CD4-positive, alpha-beta T cell treated with Interleukin-4 for 1 hour (primary cell): ENCODE results near the gene MAGEA6.
"Not testable (repeated sequence)": the region's sequence is repeated elsewhere in the genome, so short reads cannot be mapped to it uniquely, and the experiment has no call there.

ENCODE experiments used
- DNase-seq, 2 donors: peaks; one replicate each; pipeline ENCODE4 v3.0.0-alpha.2; 2020 to 2022

Gene MAGEA6, protein sequence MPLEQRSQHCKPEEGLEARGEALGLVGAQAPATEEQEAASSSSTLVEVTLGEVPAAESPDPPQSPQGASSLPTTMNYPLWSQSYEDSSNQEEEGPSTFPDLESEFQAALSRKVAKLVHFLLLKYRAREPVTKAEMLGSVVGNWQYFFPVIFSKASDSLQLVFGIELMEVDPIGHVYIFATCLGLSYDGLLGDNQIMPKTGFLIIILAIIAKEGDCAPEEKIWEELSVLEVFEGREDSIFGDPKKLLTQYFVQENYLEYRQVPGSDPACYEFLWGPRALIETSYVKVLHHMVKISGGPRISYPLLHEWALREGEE

DNA sequence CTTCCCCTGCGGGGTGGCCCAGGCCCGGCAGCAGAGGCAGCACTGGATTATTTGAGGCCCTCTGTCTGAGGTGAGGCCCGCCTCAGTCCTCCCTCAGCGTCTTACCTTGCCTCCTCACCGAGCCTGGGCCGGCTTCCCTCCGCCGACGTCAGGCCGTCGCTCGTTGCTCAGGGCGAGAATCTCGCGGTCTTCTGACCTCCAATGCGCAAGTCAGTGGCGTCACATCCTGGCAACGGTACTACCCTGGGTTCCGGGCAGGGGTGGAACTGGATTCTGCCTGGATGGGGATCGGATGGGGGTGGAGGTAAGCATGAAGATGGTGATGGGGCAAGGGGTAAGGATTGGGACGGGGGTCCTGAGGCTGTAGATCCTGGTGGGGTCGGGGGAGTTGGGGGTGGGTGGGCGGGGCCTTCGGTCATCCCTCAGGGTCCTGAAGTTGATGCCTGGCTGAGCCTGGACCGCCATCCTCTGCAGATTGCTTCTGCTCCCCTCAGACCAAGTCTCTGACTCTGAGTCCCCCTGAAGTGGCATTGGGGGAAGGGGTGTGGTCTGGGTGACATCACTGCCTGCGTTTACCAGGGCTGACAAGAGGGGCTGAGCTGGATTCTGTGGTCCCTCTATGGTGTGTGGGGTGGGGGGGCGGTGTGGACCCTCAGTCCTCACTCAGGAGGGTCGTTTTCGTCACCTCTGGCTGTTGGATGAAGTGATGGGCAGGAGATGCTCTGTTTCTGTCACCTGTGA lies at the start of gene MAGEA6:
Gene MAGEA6 (minus strand): TSS at position 141 of the 741 bp plus-strand sequence. CDS start 2,039 bp downstream, outside the sequence.
- not testable (repeated sequence) for DNase-seq

DNA sequence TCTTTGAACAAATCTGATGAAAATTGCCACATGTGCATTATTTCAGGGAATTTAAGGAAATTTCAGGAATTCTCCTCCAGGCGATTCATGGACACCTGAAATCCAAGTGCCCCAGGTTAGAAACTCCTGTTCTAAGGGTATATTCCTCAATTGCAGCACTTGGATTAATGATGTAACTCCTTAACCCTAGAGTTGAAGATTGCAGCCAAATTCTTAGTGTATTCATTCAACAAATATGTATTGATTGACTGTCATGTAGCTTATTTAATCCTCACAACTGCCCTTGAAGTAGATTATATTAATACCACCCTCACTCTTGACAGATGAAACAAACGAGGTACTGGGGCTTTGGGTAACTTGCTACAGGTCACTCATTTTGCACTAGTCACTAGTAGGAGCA lies 49.8 kb upstream of the MAGEA6 start:
- no peak for DNase-seq

DNA sequence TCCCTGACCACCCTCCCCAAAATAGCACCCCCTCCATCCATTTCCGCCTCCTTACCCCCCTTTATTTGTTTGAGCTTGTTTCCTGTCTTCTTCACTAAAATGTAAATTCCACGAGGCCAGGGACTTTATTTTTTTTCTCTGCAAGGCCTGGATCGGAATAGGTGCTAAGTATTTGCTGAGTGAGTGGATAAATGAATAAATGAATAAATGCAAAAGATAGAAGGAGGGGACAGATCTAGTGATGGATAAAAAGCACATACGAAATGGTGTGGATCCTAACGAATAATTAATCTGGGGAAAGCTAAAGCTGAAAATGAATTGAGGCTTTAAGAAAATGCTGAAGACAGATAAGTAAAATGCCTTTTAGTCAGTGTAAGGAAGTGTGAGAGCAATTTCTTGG lies 48.9 kb upstream of the MAGEA6 start:
- DNase-seq = no peak

DNA sequence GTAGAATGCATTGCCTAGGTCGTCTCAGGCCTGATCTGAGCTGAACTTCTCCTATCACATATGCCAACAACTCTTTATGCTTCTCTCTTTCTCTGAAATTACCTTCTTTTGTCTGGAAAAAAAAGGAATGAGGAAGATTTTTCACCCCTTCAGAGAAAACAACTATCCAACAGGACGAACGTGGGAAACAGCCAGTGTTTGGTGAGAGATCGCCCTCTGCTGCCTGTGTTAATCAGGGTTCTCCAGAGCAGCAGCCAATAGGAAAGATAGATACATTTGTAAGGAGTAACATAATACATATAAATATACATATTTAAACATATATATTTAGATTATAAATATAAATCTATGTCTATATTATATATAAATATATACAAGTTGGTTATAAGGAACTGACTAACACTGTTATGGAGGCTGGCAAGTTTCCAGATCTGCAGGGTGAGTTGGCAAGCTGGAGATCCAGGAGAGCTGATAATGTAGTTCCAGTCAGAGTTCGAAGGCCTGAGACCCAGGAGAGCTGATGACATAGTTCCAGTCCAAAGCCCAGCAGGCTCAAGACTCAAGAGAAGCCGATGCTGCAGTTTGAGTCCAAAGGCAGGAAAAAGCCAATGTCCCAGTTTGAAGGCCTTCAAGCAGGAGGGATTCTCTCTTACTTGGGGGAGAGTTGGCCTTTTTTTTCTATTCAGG lies 47.7 kb upstream of the MAGEA6 start:
- DNase-seq = no peak

DNA sequence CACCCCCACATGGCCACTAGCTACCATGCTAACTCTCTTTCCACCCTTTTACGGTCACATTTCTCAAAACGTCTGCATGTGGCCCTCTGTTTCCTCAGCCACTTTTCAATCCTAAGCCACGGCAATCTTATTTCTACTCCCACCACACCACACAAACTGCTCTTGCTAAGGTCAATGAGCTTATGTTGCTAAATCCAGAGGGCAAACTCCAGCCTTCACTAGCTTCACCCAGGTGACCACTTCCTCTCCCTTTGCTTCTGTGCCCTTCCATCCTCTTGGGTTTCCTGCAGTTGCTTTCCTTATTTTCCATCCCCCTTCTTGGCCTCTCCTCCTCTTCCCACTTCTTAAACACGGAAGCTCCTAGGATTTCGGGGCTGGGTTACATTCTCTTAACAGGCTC lies 44.6 kb upstream of the MAGEA6 start:
- DNase-seq = no peak

DNA sequence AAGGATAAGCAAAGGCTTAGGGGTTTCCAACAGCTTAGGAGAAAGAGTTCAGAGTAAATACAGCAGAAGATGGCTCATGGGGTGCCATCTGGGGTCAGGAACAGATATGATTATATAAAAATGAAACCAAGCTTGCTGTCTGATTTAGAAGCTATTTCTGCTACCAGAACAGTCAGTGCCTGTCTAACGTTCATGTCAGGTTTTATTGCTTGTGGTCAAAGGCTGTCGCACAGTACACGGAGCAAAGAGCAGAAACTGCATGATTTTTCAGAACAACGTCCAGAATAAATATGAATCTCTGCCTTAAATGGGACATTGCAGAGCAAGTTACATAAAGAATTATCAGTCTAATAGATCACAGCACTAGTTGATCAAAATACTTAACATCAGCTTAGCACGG lies 43.7 kb upstream of the MAGEA6 start:
- DNase-seq = no peak

DNA sequence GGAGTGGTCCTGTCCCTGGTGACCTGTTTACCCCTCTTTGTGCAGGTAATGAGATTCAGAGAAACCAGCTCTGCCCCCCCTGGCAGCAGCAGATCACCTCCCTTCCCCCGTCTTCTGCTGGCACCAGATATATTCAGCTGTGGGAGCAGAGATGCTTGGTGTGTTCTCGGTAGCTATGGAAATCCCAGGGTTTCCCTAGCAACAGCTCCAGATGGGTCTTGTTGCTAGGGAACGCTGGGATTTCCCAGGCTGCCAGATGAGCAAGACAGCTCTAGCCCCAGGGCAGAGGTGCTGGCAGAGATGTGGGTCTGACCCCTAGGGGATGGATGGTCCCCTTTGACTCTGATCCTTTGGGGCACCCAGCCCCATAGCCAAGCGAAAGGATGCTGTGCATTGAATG lies 40.9 kb upstream of the MAGEA6 start:
- DNase-seq = no peak

DNA sequence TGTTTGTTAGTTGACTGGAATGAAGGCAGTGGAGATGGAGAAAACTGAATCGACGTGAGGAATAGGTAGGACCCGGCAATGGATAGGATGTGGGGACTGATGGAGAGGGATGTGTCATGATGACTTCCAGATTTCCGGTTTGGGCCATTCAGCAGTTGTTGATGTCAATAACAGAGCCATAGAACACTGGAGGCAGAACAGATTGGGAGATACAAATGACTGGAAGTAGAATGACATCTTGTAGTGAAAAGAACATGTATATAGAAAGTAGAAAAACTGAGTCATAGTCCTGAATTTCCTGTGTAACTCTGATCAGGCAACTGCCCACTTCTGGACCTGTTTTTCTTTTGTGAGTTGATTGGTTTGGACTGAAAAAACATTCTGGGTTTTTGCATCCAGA lies 36.5 kb upstream of the MAGEA6 start:
- no peak for DNase-seq

DNA sequence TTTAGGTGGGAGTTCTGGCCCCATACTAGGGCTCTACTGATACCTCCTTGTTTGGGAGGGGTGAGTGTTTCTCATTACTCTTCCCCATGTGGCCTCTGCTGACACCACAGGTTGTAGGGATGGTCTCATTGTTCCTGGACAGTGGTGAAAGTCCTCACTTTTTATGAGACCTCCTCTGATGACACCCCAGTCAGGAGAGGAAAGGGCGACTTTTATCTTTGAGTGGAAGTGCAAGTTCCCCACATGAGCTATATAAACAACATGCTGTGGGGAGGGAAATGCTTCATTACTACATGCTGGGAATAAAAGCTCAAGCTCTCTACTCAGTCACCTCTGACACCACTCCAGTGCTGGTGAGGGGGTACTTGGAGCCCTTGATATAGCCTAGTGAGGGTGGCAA lies 29.5 kb upstream of the MAGEA6 start:
- DNase-seq = no peak

DNA sequence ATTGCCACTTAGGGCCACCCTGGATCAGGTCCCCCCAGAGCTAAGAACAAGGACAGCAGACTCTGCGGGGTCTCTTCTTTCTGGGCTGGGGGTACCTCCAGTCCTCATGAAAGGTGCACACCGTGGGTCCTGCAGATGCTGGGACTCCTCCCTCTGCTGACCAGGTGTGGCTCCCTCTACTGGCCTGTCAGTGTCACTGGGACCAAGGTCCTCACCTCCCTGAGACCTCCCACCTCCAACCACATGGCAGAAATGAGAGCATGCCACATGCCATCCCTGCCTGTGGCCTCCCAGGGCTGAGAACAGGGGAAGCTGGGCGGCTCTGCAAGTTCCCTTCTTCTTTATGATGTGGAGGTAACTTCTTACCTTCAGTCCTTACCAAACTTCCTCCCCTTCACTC lies 17.6 kb upstream of the MAGEA6 start:
- not testable (repeated sequence) for DNase-seq

DNA sequence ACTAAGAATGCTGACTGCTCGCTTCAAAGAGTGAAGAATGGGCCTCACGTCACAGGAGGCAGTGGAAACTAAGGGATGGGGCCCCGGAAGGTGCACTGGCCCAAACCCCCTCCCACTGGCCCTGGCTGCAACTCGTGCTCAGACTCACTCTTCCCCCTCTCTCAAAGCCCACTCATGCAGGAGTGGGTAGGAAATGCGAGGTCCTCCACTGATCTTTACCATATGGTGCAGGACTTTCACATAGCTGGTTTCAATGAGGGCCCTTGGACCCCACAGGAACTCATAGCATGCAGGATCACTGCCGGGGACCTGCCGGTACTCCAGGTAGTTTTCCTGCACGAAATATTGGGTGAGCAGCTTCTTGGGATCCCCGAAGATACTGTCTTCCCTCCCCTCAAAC lies 2.9 kb downstream of the MAGEA6 start:
- DNase-seq = not testable (repeated sequence)

DNA sequence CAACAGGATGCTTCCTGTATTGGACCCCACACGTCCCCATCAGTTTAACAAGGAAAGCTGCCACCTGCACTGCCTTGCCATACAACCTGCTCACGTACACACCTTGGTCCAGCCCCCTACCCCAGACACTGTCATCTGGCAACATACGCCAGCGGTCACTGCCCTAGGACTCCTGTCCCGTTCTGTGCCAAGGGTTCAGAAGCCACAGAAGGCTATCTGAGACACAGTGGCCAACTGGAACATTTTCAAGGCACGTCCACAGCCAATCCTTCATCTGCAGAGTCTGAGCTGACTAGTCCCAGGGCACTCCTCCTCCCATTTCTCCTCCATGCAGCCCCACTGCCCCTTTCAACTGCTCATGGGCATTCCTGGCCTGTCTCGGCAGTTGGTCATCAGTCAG lies 7.9 kb downstream of the MAGEA6 start:
- not testable (repeated sequence) for DNase-seq

DNA sequence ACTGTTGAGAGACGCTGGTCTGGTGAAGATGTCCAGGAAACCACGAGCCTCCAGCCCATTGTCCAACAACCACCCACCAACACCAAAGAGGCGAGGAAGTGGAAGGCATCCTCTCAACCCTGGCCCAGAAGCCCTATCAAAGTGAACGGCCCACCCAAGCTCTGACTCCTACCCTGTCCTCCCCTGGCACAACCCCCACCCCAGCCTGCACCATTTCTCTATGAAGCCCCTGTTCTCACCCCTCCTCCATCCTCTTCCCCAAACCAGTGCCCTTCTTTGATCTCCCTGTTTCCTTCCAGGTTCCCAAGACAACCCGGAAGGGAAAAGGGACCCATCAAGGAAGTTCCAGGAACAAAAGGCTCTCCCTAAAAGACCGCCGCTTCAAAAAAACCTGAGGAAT lies 9.9 kb downstream of the MAGEA6 start:
- DNase-seq = not testable (repeated sequence)

DNA sequence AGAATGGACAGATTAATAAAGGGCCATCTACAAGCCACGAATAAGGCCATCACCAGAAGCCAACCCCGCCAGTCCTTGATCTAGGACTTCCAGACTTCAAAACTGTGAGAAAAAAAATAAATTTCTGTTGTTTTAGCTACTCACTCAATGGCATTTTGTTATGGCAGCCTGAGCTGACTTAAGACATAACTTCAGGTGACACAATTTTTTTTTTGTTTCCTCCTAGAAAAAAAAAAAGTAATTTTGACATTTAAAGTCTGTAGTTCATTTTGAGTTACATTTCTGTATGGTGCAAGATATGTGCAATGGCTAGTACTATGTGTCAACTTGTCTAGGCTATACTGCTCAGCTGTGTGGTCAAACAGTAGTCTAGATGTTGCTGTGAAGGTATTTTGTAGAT lies 10.6 kb downstream of the MAGEA6 start, which contains the start of gene CSAG3:
Gene CSAG3 (plus strand): TSS at position 301 of the 400 bp plus-strand sequence.
- not testable (repeated sequence) for DNase-seq

DNA sequence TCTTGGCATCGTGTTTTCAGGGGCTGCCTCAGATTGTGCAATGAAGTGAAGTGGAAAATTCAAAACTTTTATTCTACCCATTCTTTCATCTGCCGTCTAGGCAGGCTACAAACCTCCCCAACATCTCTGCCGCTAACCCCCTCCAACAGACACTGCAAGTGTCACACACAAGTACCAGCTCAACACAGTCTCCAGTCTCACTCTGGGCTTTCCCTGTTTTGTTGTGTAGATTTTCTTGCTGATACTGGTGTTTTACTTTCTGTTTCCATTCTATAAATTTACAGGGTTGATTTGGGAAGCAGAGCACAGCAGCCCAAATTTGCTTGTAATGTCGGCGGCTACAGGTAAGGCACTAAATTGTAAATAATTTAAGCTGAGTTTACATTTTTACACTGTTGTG lies 14.6 kb downstream of the MAGEA6 start:
- not testable (repeated sequence) for DNase-seq

DNA sequence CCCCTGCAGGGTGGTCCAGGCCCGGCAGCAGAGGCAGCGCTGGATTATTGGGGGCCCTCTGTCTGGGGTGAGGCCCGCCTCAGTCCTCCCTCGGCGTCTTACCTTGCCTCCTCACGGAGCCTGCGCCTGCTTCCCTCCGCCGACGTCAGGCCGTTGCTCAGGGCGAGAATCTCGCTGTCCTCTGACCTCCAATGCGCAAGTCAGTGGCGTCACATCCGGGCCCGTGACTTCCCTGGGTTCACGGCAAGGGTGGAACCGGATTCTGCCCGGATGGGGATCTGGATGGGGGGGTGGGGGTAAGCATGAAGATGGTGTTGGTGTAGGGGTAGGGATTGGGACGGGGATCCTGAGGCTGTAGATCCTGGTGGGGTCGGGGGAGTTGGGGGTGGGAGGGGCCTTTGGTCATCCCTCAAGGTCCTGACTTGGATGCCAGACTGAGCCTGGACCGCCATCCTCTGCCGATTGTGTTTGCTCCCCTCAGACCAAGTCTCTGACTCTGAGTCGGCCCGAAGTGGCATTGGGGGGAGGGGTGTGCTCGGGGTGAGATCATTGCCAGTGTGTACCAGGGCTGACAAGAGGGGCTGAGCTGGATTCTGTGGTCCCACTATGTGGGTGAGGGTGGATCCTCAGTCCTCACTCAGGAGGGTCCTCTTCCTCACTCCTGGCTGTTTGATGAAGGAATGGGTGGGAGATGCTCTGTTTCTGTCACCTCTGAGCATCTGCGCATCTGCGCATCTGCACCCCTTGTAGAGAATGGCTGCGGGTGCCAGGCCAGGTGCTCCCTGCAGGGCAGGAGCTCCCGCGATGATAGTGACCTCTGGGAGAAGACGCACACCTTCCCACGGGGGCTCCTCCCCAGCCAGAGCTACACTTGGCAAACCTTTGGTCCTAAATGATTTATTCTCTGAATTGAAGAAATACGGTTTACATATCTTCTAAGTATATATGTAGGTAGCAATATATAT lies 15.5 kb downstream of the MAGEA6 start, which contains the start of gene MAGEA2:
Gene MAGEA2 (minus strand): TSS at position 157 of the 965 bp plus-strand sequence. CDS start 2,479 bp downstream, outside the sequence.
- not testable (repeated sequence) for DNase-seq

DNA sequence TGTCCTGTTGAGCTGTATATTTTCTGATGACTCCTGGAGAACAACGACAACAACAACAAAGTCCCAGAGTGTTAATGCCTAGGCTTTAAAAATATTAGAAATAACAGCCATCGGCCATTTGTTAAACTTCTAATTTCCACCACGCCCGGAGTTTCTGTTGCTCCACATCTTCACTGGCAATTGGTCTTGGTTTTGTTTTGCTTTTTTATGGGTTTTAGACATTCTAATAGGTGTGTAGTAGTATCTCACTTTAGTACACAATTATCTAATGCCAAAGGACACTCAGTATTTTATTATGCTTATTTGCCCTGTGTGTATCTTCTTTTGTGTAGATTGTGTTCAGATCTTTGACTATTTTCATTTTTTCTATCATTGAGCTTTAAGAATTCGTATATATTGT lies 30.9 kb downstream of the MAGEA6 start:
- no peak for DNase-seq

DNA sequence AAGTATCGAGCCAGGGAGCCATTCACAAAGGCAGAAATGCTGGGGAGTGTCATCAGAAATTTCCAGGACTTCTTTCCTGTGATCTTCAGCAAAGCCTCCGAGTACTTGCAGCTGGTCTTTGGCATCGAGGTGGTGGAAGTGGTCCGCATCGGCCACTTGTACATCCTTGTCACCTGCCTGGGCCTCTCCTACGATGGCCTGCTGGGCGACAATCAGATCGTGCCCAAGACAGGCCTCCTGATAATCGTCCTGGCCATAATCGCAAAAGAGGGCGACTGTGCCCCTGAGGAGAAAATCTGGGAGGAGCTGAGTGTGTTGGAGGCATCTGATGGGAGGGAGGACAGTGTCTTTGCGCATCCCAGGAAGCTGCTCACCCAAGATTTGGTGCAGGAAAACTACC lies 33.0 kb downstream of the MAGEA6 start:
- not testable (repeated sequence) for DNase-seq

DNA sequence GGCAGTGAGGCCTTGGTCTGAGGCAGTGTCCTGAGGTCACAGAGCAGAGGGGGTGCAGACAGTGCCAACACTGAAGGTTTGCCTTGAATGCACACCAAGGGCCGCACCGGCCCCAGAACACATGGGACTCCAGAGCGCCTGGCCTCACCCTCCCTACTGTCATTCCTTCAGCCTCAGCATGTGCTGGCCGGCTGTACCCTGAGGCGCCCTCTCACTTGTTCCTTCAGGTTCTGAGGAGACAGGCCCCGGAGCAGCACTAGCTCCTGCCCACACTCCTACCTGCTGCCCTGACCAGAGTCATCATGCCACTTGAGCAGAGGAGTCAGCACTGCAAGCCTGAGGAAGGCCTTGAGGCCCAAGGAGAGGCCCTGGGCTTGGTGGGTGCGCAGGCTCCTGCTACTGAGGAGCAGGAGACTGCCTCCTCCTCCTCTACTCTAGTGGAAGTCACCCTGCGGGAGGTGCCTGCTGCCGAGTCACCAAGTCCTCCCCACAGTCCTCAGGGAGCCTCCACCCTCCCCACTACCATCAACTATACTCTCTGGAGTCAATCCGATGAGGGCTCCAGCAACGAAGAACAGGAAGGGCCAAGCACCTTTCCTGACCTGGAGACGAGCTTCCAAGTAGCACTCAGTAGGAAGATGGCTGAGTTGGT lies 33.5 kb downstream of the MAGEA6 start:
- no peak for DNase-seq

DNA sequence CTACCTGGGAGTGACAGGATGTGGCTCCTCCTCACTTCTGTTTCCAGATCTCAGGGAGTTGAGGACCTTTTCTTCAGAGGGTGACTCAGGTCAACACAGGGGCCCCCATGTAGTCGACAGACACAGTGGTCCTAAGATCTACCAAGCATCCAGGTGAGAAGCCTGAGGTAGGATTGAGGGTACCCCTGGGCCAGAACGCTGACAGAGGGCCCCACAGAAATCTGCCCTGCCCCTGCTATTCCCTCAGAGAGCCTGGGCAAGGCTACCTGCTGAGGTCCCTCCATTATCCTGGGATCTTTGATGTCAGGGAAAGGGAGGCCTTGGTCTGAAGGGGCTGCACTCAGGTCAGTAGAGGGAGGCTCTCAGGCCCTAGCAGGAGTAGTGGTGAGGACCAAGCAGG lies 34.4 kb downstream of the MAGEA6 start:
- no peak for DNase-seq

DNA sequence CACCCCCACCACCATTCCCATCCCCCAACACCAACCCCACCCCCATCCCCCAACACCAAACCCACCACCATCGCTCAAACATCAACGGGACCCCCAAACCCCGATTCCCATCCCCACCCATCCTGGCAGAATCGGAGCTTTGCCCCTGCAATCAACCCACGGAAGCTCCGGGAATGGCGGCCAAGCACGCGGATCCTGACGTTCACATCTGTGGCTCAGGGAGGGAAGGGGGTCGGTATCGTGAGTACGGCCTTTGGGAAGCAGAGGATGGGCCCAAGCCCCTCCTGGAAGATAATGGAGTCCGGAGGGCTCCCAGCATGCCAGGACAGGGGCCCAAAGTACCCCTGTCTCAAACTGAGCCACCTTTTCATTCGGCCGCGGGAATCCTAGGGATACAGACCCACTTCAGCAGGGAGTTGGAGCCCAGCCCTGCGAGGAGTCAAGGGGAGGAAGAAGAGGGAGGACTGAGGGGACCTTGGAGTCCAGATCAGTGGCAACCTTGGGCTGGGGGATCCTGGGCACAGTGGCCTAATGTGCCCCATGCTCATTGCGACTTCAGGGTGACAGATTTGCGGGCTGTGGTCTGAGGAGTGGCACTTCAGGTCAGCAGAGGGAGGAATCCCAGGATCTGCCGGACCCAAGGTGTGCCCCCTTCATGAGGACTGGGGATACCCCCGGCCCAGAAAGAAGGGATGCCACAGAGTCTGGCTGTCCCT lies 35.2 kb downstream of the MAGEA6 start:
- not testable (repeated sequence) for DNase-seq
